Hepatocyte (in vitro differentiated cells): ENCODE measurements around the gene FAM3D. TPM values are rescaled to one million over a fixed set of nuclear protein-coding genes. Genes with fewer than 3 reads are reported as not detected.

Experiments
- DNase-seq: peaks from one replicate; pipeline ENCODE4 v3.0.0-alpha.2; 2016; ENCODE audit warnings: low spot score
- H2AFZ ChIP-seq: fragments of 200-600 bp; sonication (generic); 2 replicates; pipeline ENCODE4 v1.6.0; 2016; ENCODE audit warnings: antibody characterized with exemption, mild to moderate bottlenecking
- H3K27ac ChIP-seq: fragments of 200-600 bp; sonication (generic); 2 replicates; pipeline ENCODE4 v1.5.1; 2016; ENCODE audit warnings: mild to moderate bottlenecking
- H3K27me3 ChIP-seq: fragments of 200-600 bp; sonication (generic); 2 replicates; pipeline ENCODE4 v1.6.1; 2016
- H3K36me3 ChIP-seq: fragments of 200-600 bp; sonication (generic); replicated peaks from 2 replicates; pipeline ENCODE4 v1.5.1; 2016; ENCODE audit warnings: low read depth; ENCODE audit not compliant: insufficient read depth
- H3K4me1 ChIP-seq: fragments of 200-600 bp; sonication (generic); 2 replicates; pipeline ENCODE4 v1.5.1; 2016; ENCODE audit warnings: mild to moderate bottlenecking, moderate library complexity; ENCODE audit not compliant: insufficient read depth
- H3K4me2 ChIP-seq: fragments of 200-600 bp; sonication (generic); 2 replicates; pipeline ENCODE4 v1.6.0; 2016
- H3K4me3 ChIP-seq: fragments of 200-600 bp; sonication (generic); 2 replicates; pipeline ENCODE4 v1.5.1; 2016; ENCODE audit warnings: mild to moderate bottlenecking
- H3K79me2 ChIP-seq: fragments of 200-600 bp; sonication (generic); 2 replicates; pipeline ENCODE4 v1.6.0; 2017; ENCODE audit warnings: mild to moderate bottlenecking
- H3K9me2 ChIP-seq: fragments of 200-600 bp; sonication (generic); replicated peaks from 2 replicates; pipeline ENCODE4 v1.6.0; 2017; ENCODE audit warnings: mild to moderate bottlenecking; ENCODE audit not compliant: insufficient read depth
- H3K9me3 ChIP-seq: fragments of 200-600 bp; sonication (generic); 2 replicates; pipeline ENCODE4 v1.5.1; 2016; ENCODE audit warnings: low read depth, mild to moderate bottlenecking
- H4K20me1 ChIP-seq: fragments of 200-600 bp; sonication (generic); 2 replicates; pipeline ENCODE4 v1.6.0; 2016; ENCODE audit warnings: mild to moderate bottlenecking; ENCODE audit not compliant: insufficient read depth, poor library complexity, severe bottlenecking
- EZH2 ChIP-seq: fragments of 200-600 bp; sonication (generic); IDR thresholded peaks from 2 replicates; pipeline ENCODE4 v1.6.1; 2016; ENCODE audit warnings: antibody characterized with exemption, mild to moderate bottlenecking, borderline replicate concordance
- EZH2phosphoT487 ChIP-seq: fragments of 200-600 bp; sonication (generic); IDR thresholded peaks from one replicate; pipeline ENCODE4 v1.6.1; 2018; ENCODE audit warnings: antibody characterized with exemption, mild to moderate bottlenecking, low read depth, moderate library complexity; ENCODE audit not compliant: unreplicated experiment, severe bottlenecking
- WGBS: methylation state at CpG from one replicate; pipeline ENCODE4 v1.1.6; 2016; ENCODE audit warnings: low lambda C conversion rate; ENCODE audit errors: missing lambda C conversion rate; 5-methylcytosine and 5-hydroxymethylcytosine counted together
- polyA plus RNA-seq: library from polyadenylated mRNA; unstranded; fragments of >200 nt; fragmentation: Nextera tagmentation; extraction: Ambion mirVana; gene quantifications from 2 replicates; pipeline ENCODE4 v1.2.1, GENCODE V29; 2016
- total RNA-seq: library from RNA; depleted of rRNA; stranded (reverse); fragments of >200 nt; gene quantifications from 2 replicates; pipeline ENCODE4 v1.2.3, GENCODE V29; 2014
- TF ChIP-seq, protein P1 (sequence below): fragments of 200-600 bp; sonication (generic); IDR thresholded peaks from 2 replicates; pipeline ENCODE4 v1.5.1; 2016; ENCODE audit warnings: antibody characterized with exemption, mild to moderate bottlenecking; ENCODE audit not compliant: poor library complexity

The FAM3D gene
- total and polyA plus RNA-seq, 2 experiments from 2014 or later = 4.3 to 4.5 TPM

DNA sequence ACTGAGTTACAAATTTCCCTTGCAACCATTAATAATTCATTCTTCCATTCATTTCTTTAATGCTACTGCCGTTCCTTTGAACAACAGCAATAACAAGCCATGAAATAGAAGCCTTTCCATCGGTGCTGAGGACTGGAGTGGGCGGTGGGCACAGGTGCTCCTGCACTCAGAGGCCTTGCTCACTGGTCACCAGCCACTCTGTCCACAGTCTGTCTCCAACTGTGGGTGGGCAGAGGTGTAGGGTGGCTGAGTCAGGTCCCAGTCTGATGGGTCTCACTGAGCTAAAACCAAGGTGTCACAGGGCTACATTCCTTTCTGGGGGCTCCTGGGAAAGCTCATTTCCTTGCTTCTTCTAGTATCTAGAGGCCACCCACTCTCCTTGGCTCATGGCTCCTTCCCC lies 6.3 kb upstream of the FAM3D start:
- Histone ChIP-seq H3K79me2 (no peaks in the 10 kb centered on the region), H2AFZ (no peak overlapping the region), H3K9me2 (no peaks in the 10 kb centered on the region), H3K27ac (no peak overlapping the region), H3K4me2 (no peak overlapping the region), H3K27me3 (no peaks in the 10 kb centered on the region), H3K4me3 (no peak overlapping the region), H3K36me3 (no peaks in the 10 kb centered on the region), H3K9me3 (no peaks in the 10 kb centered on the region), H4K20me1 (no peaks in the 10 kb centered on the region), H3K4me1 (peaks cover 1% of the 10 kb centered on the region)
- DNase-seq = no peak
- TF ChIP-seq EZH2phosphoT487 = no peak
- no peak for TF ChIP-seq EZH2
- TF ChIP-seq, protein P1, sequence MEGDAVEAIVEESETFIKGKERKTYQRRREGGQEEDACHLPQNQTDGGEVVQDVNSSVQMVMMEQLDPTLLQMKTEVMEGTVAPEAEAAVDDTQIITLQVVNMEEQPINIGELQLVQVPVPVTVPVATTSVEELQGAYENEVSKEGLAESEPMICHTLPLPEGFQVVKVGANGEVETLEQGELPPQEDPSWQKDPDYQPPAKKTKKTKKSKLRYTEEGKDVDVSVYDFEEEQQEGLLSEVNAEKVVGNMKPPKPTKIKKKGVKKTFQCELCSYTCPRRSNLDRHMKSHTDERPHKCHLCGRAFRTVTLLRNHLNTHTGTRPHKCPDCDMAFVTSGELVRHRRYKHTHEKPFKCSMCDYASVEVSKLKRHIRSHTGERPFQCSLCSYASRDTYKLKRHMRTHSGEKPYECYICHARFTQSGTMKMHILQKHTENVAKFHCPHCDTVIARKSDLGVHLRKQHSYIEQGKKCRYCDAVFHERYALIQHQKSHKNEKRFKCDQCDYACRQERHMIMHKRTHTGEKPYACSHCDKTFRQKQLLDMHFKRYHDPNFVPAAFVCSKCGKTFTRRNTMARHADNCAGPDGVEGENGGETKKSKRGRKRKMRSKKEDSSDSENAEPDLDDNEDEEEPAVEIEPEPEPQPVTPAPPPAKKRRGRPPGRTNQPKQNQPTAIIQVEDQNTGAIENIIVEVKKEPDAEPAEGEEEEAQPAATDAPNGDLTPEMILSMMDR = no peak
- WGBS = 91% methylated on average over 3 of the region's 3 CpGs

DNA sequence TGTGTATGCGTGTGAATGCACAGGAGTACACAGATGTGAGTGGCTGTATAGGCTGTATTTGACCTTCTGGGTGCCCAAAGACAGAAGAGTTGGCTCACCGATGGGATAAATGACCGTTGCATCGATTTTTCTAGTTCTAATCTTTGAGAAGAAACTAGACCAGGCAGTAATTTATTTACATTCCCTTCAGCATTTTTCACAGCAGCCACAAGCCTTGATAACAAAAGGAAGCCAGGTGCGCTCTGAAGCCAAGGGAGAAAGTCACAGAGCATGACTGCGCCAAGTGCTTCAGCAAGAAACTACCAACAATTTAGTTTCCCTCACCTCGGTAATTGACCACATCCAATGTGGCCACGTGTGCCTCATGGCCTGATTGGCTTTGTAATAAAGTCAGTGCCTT lies 5.9 kb upstream of the FAM3D start:
- DNase-seq = no peak

DNA sequence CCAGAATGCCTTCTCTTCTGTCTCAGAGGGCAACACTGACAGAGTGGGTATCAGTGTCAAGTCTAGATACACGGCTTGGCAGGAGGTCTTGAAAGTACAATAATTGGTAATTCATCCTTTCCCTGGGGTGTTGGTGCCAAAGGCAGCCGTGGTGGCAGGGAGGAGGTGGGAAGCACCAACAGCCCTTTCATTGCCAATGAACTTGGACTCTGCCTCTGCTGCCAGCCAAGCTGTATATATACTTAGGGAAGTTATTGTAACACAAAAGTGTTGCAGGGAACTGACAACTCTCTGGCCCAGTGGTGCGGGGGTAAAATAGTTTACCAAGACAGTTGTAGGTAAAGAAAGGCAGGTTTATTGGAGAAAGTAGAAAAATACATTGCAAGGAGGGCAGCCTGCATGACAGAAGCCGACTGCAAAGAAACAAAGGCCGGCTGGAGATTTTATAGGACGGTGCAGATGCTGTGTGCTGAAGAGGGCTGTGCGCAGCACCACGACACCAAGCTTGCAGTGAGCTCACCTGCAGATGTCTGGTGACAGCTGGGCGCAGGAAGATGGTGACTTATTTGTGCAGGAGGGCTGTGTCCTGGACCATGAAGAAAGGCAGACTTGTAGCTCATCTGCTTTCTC lies 4.0 kb upstream of the FAM3D start:
- Histone ChIP-seq H3K27ac (no peak overlapping the region), H3K4me1 (peaks cover 8% of the 10 kb centered on the region), H3K79me2 (no peaks in the 10 kb centered on the region), H3K4me2 (no peak overlapping the region), H3K4me3 (no peak overlapping the region), H3K27me3 (no peaks in the 10 kb centered on the region), H3K9me2 (no peaks in the 10 kb centered on the region), H3K9me3 (no peaks in the 10 kb centered on the region), H4K20me1 (no peaks in the 10 kb centered on the region), H2AFZ (no peak overlapping the region), H3K36me3 (no peaks in the 10 kb centered on the region)
- TF ChIP-seq EZH2 (no peak), EZH2phosphoT487 (no peak)
- TF ChIP-seq, protein P1 = no peak
- 72% methylated on average over 9 of the region's 9 CpGs for WGBS
- no peak for DNase-seq

More for the DNA sequence above, 5.9 kb upstream of the FAM3D start:
- Histone ChIP-seq H3K27ac (no peak overlapping the region), H3K79me2 (no peaks in the 10 kb centered on the region), H3K4me1 (peaks cover 6% of the 10 kb centered on the region), H3K4me3 (no peak overlapping the region), H3K27me3 (no peaks in the 10 kb centered on the region), H3K9me3 (no peaks in the 10 kb centered on the region), H3K9me2 (no peaks in the 10 kb centered on the region), H4K20me1 (no peaks in the 10 kb centered on the region), H3K4me2 (no peak overlapping the region), H3K36me3 (no peaks in the 10 kb centered on the region), H2AFZ (no peak overlapping the region)
- TF ChIP-seq, protein P1 = no peak
- TF ChIP-seq EZH2phosphoT487 (no peak), EZH2 (no peak)
- 87% methylated on average over 8 of the region's 8 CpGs for WGBS

DNA sequence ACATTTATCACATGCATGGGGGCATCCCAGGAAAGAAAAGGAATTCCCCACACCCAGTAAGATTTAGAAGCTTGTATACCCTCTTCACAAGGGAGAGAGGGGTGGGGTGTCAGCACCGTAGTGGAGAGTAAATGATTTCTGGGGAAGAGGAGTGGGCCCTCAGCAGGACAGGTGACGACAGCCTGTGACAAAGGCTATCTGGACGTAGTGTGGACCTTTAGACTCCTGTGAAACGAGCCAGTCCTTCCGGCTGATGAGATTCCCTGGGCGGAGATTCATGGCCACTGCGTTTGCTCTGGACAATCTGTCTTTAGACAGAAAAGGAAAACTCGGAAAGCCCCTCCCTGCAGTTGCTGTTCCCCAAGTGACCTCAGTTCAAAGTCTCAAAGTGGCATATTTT lies 1.7 kb upstream of the FAM3D start:
- TF ChIP-seq, protein P1 = no peak
- TF ChIP-seq EZH2phosphoT487 (no peak), EZH2 (no peak)
- H4K20me1 ChIP-seq = no peaks in the 10 kb centered on the region
- peak; percentile 71 for DNase-seq
- no peaks in the 10 kb centered on the region for H3K36me3 ChIP-seq
- no peak overlapping the region for H3K4me2 ChIP-seq
- H3K9me2 ChIP-seq = no peaks in the 10 kb centered on the region
- H3K27ac ChIP-seq = peak overlapping the region; percentile 93
- no peak overlapping the region for H3K4me3 ChIP-seq
- WGBS = 65% methylated on average over 8 of the region's 8 CpGs
- H3K4me1 ChIP-seq = peaks cover 8% of the 10 kb centered on the region
- no peaks in the 10 kb centered on the region for H3K79me2 ChIP-seq
- no peak overlapping the region for H2AFZ ChIP-seq
- no peaks in the 10 kb centered on the region for H3K9me3 ChIP-seq
- H3K27me3 ChIP-seq = no peaks in the 10 kb centered on the region
